Erythroblast (primary cell): Measurements from ENCODE around the gene LTBP1.

Experiments used
- GATA1 ChIP-seq: IDR thresholded peaks from 2 replicates; pipeline ENCODE4 v1.6.1; 2011; ENCODE audit warnings: low read depth, mild to moderate bottlenecking, control low read depth, low read length, moderate library complexity
- POLR2A ChIP-seq: IDR thresholded peaks from 2 replicates; pipeline ENCODE4 v1.6.1; 2011; ENCODE audit warnings: mild to moderate bottlenecking, low read length

GRCh38 chr2:33369191-33369590 is 422.4 kb downstream of the LTBP1 start:
- TF ChIP-seq POLR2A, result no peak
- TF ChIP-seq GATA1, result no peak
